H9 (cell line): ENCODE measurements around the gene ANKRD34A. TPM values are rescaled to one million over a fixed set of nuclear protein-coding genes. Genes with fewer than 3 reads are reported as not detected.

Experiments
- DNase-seq: peaks from one replicate; pipeline ENCODE4 v3.0.0-alpha.2; 2017
- H2AFZ ChIP-seq: one replicate; pipeline ENCODE4 v1.6.1; 2013; ENCODE audit warnings: mild to moderate bottlenecking, low read length, control low read depth, moderate library complexity
- H2AK5ac ChIP-seq: 2 replicates; pipeline ENCODE4 v1.6.1; 2013; ENCODE audit warnings: low read length, control low read depth, mixed read lengths; ENCODE audit not compliant: insufficient read length
- H2BK120ac ChIP-seq: one replicate; pipeline ENCODE4 v1.6.1; 2013; ENCODE audit warnings: low read depth, mild to moderate bottlenecking, low read length, control low read depth, inconsistent platforms; ENCODE audit not compliant: poor library complexity, severe bottlenecking
- H2BK12ac ChIP-seq: 2 replicates; pipeline ENCODE4 v1.6.1; 2013; ENCODE audit warnings: low read length, control low read depth, mixed read lengths, low read depth; ENCODE audit not compliant: insufficient read length
- H2BK15ac ChIP-seq: 2 replicates; pipeline ENCODE4 v1.6.1; 2013; ENCODE audit warnings: low read depth, low read length, control low read depth
- H2BK20ac ChIP-seq: one replicate; pipeline ENCODE4 v1.6.1; 2013; ENCODE audit warnings: low read depth, mild to moderate bottlenecking, low read length, control low read depth, inconsistent platforms; ENCODE audit not compliant: poor library complexity, severe bottlenecking
- H2BK5ac ChIP-seq: 2 replicates; pipeline ENCODE4 v1.6.1; 2013; ENCODE audit warnings: low read length, control low read depth, mixed read lengths; ENCODE audit not compliant: insufficient read length
- H3K14ac ChIP-seq: 2 replicates; pipeline ENCODE4 v1.6.1; 2013; ENCODE audit warnings: low read length, control low read depth; ENCODE audit not compliant: insufficient read depth
- H3K18ac ChIP-seq: 2 replicates; pipeline ENCODE4 v1.6.1; 2013; ENCODE audit warnings: low read depth, mild to moderate bottlenecking, mixed read lengths, low read length, control low read depth; ENCODE audit not compliant: insufficient read length
- H3K23ac ChIP-seq: 2 replicates; pipeline ENCODE4 v1.6.1; 2013; ENCODE audit warnings: low read length, control low read depth, mixed read lengths, low read depth; ENCODE audit not compliant: insufficient read length
- H3K23me2 ChIP-seq: 2 replicates; pipeline ENCODE4 v1.6.1; 2013; ENCODE audit warnings: low read depth, mild to moderate bottlenecking, mixed read lengths, low read length, control low read depth; ENCODE audit not compliant: insufficient read length, poor library complexity, severe bottlenecking
- H3K27ac ChIP-seq: 2 replicates; pipeline ENCODE4 v1.5.1; 2013; ENCODE audit warnings: low read length, control low read depth, mixed read lengths, low read depth; ENCODE audit not compliant: insufficient read length
- H3K27me3 ChIP-seq: 2 replicates; pipeline ENCODE4 v1.6.1; 2013; ENCODE audit warnings: low read length, control low read depth, inconsistent platforms; ENCODE audit not compliant: insufficient read depth
- H3K4ac ChIP-seq: 2 replicates; pipeline ENCODE4 v1.6.1; 2013; ENCODE audit warnings: low read depth, mild to moderate bottlenecking, control low read depth, inconsistent platforms, low read length, moderate library complexity
- H3K4me1 ChIP-seq: 2 replicates; pipeline ENCODE4 v1.6.1; 2013; ENCODE audit warnings: low read length, control low read depth, inconsistent platforms; ENCODE audit not compliant: insufficient read depth
- H3K4me2 ChIP-seq: 2 replicates; pipeline ENCODE4 v1.6.1; 2013; ENCODE audit warnings: low read length, control low read depth, mixed read lengths; ENCODE audit not compliant: insufficient read length, insufficient read depth
- H3K56ac ChIP-seq: 2 replicates; pipeline ENCODE4 v1.6.1; 2013; ENCODE audit warnings: low read depth, mild to moderate bottlenecking, mixed read lengths, low read length, control low read depth; ENCODE audit not compliant: insufficient read length
- H3K79me1 ChIP-seq: 2 replicates; pipeline ENCODE4 v1.6.1; 2013; ENCODE audit warnings: low read depth, mild to moderate bottlenecking, moderate library complexity, low read length, control low read depth, inconsistent platforms; ENCODE audit not compliant: insufficient read depth, poor library complexity, severe bottlenecking
- H3K79me2 ChIP-seq: 2 replicates; pipeline ENCODE4 v1.6.1; 2013; ENCODE audit warnings: low read length, control low read depth, inconsistent platforms; ENCODE audit not compliant: insufficient read depth
- H3K9ac ChIP-seq: 2 replicates; pipeline ENCODE4 v1.6.1; 2013; ENCODE audit warnings: low read length, control low read depth, mixed read lengths; ENCODE audit not compliant: insufficient read length; ENCODE audit errors: extremely low read depth
- H3K9me3 ChIP-seq: one replicate; pipeline ENCODE4 v1.6.1; 2013; ENCODE audit warnings: low read depth, low read length, inconsistent platforms; ENCODE audit not compliant: control insufficient read depth
- H3T11ph ChIP-seq: one replicate; pipeline ENCODE4 v1.6.1; 2013; ENCODE audit warnings: mild to moderate bottlenecking, low read length, control low read depth, inconsistent platforms
- H4K20me1 ChIP-seq: one replicate; pipeline ENCODE4 v1.6.1; 2013; ENCODE audit not compliant: control insufficient read depth, insufficient read length, insufficient read depth
- H4K5ac ChIP-seq: 2 replicates; pipeline ENCODE4 v1.6.1; 2013; ENCODE audit warnings: low read depth, mild to moderate bottlenecking, mixed read lengths, low read length, control low read depth; ENCODE audit not compliant: insufficient read length
- H4K8ac ChIP-seq: replicated peaks from 2 replicates; pipeline ENCODE4 v1.6.1; 2013; ENCODE audit warnings: low read length, control low read depth, mixed read lengths, low read depth; ENCODE audit not compliant: insufficient read length
- H4K91ac ChIP-seq: 2 replicates; pipeline ENCODE4 v1.6.1; 2013; ENCODE audit warnings: low read depth, mild to moderate bottlenecking, moderate library complexity, mixed read lengths, low read length, control low read depth; ENCODE audit not compliant: insufficient read length
- H3K27ac Mint-ChIP-seq, 3 experiments: 2 replicates in 2 of 3; 3 replicates in 1 of 3; pipeline ENCODE4 v1.8.0; 2020 to 2021; ENCODE audit warnings: mixed read lengths in 3 of 3, mild to moderate bottlenecking in 1 of 3, moderate library complexity in 1 of 3
- H3K27me3 Mint-ChIP-seq: 2 replicates; pipeline ENCODE4 v1.8.0; 2021; ENCODE audit warnings: low read depth, mild to moderate bottlenecking, moderate library complexity, mixed read lengths
- H3K36me3 Mint-ChIP-seq, 3 experiments: 2 replicates in 2 of 3; 3 replicates in 1 of 3; pipeline ENCODE4 v1.8.0; 2020 to 2021; ENCODE audit warnings: low read depth in 3 of 3, mixed read lengths in 3 of 3; ENCODE audit not compliant: insufficient read depth in 1 of 3
- H3K4me1 Mint-ChIP-seq, 2 experiments: 2 replicates each; pipeline ENCODE4 v1.8.0; 2020; ENCODE audit warnings: mixed read lengths in 2 of 2
- H3K4me3 Mint-ChIP-seq, 2 experiments: 2 replicates in 1 of 2; 3 replicates in 1 of 2; pipeline ENCODE4 v1.8.0; 2020 to 2021; ENCODE audit warnings: mild to moderate bottlenecking in 2 of 2, mixed read lengths in 2 of 2, moderate library complexity in 1 of 2
- H3K9me3 Mint-ChIP-seq, 2 experiments: 2 replicates in 1 of 2; 3 replicates in 1 of 2; pipeline ENCODE4 v1.8.0; 2020; ENCODE audit warnings: mild to moderate bottlenecking in 2 of 2, mixed read lengths in 2 of 2, moderate library complexity in 1 of 2
- CTCF ChIP-seq: fragments of 200-600 bp; sonication (generic); conservative IDR thresholded peaks from 3 replicates; pipeline ENCODE4 v1.8.0; 2021; ENCODE audit warnings: antibody characterized with exemption, mild to moderate bottlenecking
- WGBS: extraction: QIAGEN DNeasy Blood & Tissue Kit; methylation state at CpG from one replicate; pipeline ENCODE4 v1.1.7; 2013; ENCODE audit warnings: missing lambda C conversion rate, low lambda C conversion rate, mixed read lengths; ENCODE audit not compliant: insufficient read length; ENCODE audit errors: extremely low coverage; 5-methylcytosine and 5-hydroxymethylcytosine counted together
- total RNA-seq: library from RNA; stranded (reverse); gene quantifications from 2 replicates; pipeline ENCODE4 v1.2.1, GENCODE V29; 2021

Gene ANKRD34A
- total RNA-seq, 1 experiment from 2014 or later: 0.39 TPM

GRCh38 chr1:145960468-145961108 is 3.8 kb downstream of the ANKRD34A start:
- peak overlapping the region; percentile 60 for H3K9ac ChIP-seq

More at GRCh38 chr1:145960468-145961108, 3.8 kb downstream of the ANKRD34A start:
- H4K8ac ChIP-seq: no peak overlapping the region
- DNase-seq: peak; percentile 92
- no peak overlapping the region for H3K14ac ChIP-seq
- no peak overlapping the region for H2BK120ac ChIP-seq
- H3K27me3 Mint-ChIP-seq: peaks cover 79% of the 10 kb centered on the region
- H3K79me1 ChIP-seq: no peaks in the 10 kb centered on the region
- no peaks in the 10 kb centered on the region for H4K20me1 ChIP-seq
- H3K27me3 ChIP-seq: peaks cover 43% of the 10 kb centered on the region
- no peak overlapping the region for H2AK5ac ChIP-seq
- H2BK15ac ChIP-seq: no peak overlapping the region
- no peak overlapping the region for H3K23ac ChIP-seq
- WGBS: no CpG with 5 or more reads among the region's 44 CpGs
- no peak overlapping the region for H3K27ac ChIP-seq
- H2AFZ ChIP-seq: peak overlapping the region; percentile 22
- peaks cover 42 to 50% of the 10 kb centered on the region in 2 experiments for H3K4me1 Mint-ChIP-seq
- H3K4me3 Mint-ChIP-seq: peak overlapping the region; percentile 87 to 95
- no peak overlapping the region for H4K91ac ChIP-seq
- H3K9me3 Mint-ChIP-seq: no peaks in the 10 kb centered on the region
- peaks cover 2% of the 10 kb centered on the region; the same call in 1 of the 2 replicates for H3K4me1 ChIP-seq
- H3K9me3 ChIP-seq: no peaks in the 10 kb centered on the region
- H3K79me2 ChIP-seq: no peaks in the 10 kb centered on the region
- no peak overlapping the region for H3K56ac ChIP-seq
- no peak overlapping the region for H3K4ac ChIP-seq
- H3K4me2 ChIP-seq: peak overlapping the region; percentile 75
- H3T11ph ChIP-seq: no peak overlapping the region
- no peak overlapping the region for H4K5ac ChIP-seq
- no peak overlapping the region for H2BK20ac ChIP-seq
- H2BK12ac ChIP-seq: no peak overlapping the region
- no peak overlapping the region for H2BK5ac ChIP-seq
- no peak overlapping the region for H3K18ac ChIP-seq
- peaks cover 31% of the 10 kb centered on the region for H3K23me2 ChIP-seq
- no peaks in the 10 kb centered on the region; a peak in 1 of 7 replicates for H3K36me3 Mint-ChIP-seq
- TF ChIP-seq CTCF: peak; percentile 42; the same call in 2 of the 3 replicates
- peak overlapping the region in 2 of 3 experiments; percentile 77 to 94; a peak in 2 of 7 replicates for H3K27ac Mint-ChIP-seq
